Keratinocyte (primary cell): Measurements from ENCODE around the gene HTR3E.

ENCODE experiments used
- CTCF ChIP-seq, 3 experiments: IDR thresholded peaks in 1 of 3; conservative IDR thresholded peaks in 1 of 3; optimal IDR thresholded peaks in 1 of 3; 2 replicates in 2 of 3; 3 replicates in 1 of 3; pipeline versions ENCODE3 to v1.5.1; 2011; ENCODE audit warnings: low read length in 3 of 3, mild to moderate bottlenecking in 3 of 3, moderate library complexity in 2 of 3, control low read depth in 1 of 3, inconsistent platforms in 1 of 3; ENCODE audit not compliant: insufficient read depth in 2 of 3; ENCODE audit errors: extremely low read depth in 1 of 3
- EZH2 ChIP-seq: IDR thresholded peaks from one replicate; pipeline ENCODE4 v1.6.1; 2012; ENCODE audit warnings: inconsistent platforms, mild to moderate bottlenecking, low read length, moderate library complexity

- no peak for TF ChIP-seq EZH2
- no peak for TF ChIP-seq CTCF (optimal IDR thresholded peaks at IDR 0.05 in 1 of 3, IDR thresholded peaks at IDR 0.05 in 1 of 3, conservative IDR thresholded peaks at IDR 0.05 in 1 of 3; ENCODE audit: extremely low read depth in 1 of 3, insufficient read depth in 2 of 3, low read length in 3 of 3)
These were observed 4.7 kb upstream of the HTR3E start for GRCh38 chr3:184092199-184092598.
